HepG2 (cell line): Measurements from ENCODE around the gene C2orf78. TPM values are rescaled to one million over a fixed set of nuclear protein-coding genes. Genes with fewer than 3 reads are reported as not detected.

Source experiments
- ATF4 ChIP-seq, 2 experiments: fragments of 450-650 bp in 1 of 2; sonication (generic) in 1 of 2; formaldehyde crosslinking; IDR thresholded peaks; 2 replicates each; pipeline versions ENCODE4 v1.5.0 to v1.8.0; 2020 to 2022; ENCODE audit warnings: mild to moderate bottlenecking in 1 of 2, missing genetic modification reagents in 1 of 2
- ETV6 ChIP-seq: sonication (generic); formaldehyde crosslinking; conservative IDR thresholded peaks from 2 replicates; pipeline ENCODE4 v1.4.0; 2020; ENCODE audit warnings: missing genetic modification reagents
- HOXA7 ChIP-seq: sonication (generic); formaldehyde crosslinking; IDR thresholded peaks from 2 replicates; pipeline ENCODE4 v1.8.1; 2022; ENCODE audit warnings: mild to moderate bottlenecking, missing genetic modification reagents, moderate library complexity
- KDM1A ChIP-seq: IDR thresholded peaks from 2 replicates; pipeline ENCODE4 v1.6.1; 2016; ENCODE audit warnings: missing compliant biosample characterization
- MAF1 ChIP-seq: sonication (generic); formaldehyde crosslinking; IDR thresholded peaks from 2 replicates; pipeline ENCODE4 v1.5.0; 2020; ENCODE audit warnings: missing genetic modification reagents, borderline replicate concordance
- MLLT10 ChIP-seq: sonication (generic); formaldehyde crosslinking; IDR thresholded peaks from 2 replicates; pipeline ENCODE4 v1.4.0; 2020; ENCODE audit warnings: missing genetic modification reagents
- NFKBIZ ChIP-seq: IDR thresholded peaks from 2 replicates; pipeline ENCODE4 v1.6.1; 2018; ENCODE audit warnings: missing genetic modification reagents, missing compliant biosample characterization
- NFYB ChIP-seq: sonication (generic); formaldehyde crosslinking; IDR thresholded peaks from 2 replicates; pipeline ENCODE4 v1.4.0; 2020; ENCODE audit warnings: missing genetic modification reagents
- PATZ1 ChIP-seq: sonication (generic); formaldehyde crosslinking; IDR thresholded peaks from 2 replicates; pipeline ENCODE4 v1.4.0; 2020; ENCODE audit warnings: missing genetic modification reagents
- RFX1 ChIP-seq: fragments of 450-650 bp; IDR thresholded peaks from 2 replicates; pipeline ENCODE4 v1.6.1; 2017
- SKIL ChIP-seq: sonication (generic); formaldehyde crosslinking; IDR thresholded peaks from 2 replicates; pipeline ENCODE4 v1.8.0; 2022; ENCODE audit warnings: missing genetic modification reagents, mild to moderate bottlenecking, moderate library complexity, borderline replicate concordance
- ZBTB20 ChIP-seq: sonication (generic); formaldehyde crosslinking; IDR thresholded peaks from 2 replicates; pipeline ENCODE4 v1.8.1; 2023; ENCODE audit warnings: missing genetic modification reagents, low read depth, mild to moderate bottlenecking, borderline replicate concordance
- ZBTB44 ChIP-seq: sonication (generic); formaldehyde crosslinking; IDR thresholded peaks from 2 replicates; pipeline ENCODE4 v1.4.0; 2020; ENCODE audit warnings: missing genetic modification reagents
- ZMYM3 ChIP-seq: sonication (generic); formaldehyde crosslinking; IDR thresholded peaks from 2 replicates; pipeline ENCODE4 v1.5.1; 2020; ENCODE audit warnings: mild to moderate bottlenecking, missing genetic modification reagents
- ZNF143 ChIP-seq: sonication (generic); formaldehyde crosslinking; IDR thresholded peaks from 2 replicates; pipeline ENCODE4 v1.4.0; 2020; ENCODE audit warnings: missing genetic modification reagents
- ZNF205 ChIP-seq: IDR thresholded peaks from 2 replicates; pipeline ENCODE4 v1.6.1; 2018; ENCODE audit warnings: missing biosample characterization, missing genetic modification reagents
- ZNF430 ChIP-seq: sonication (generic); formaldehyde crosslinking; IDR thresholded peaks from 2 replicates; pipeline ENCODE4 v1.9.0; 2021; ENCODE audit warnings: mild to moderate bottlenecking, missing genetic modification reagents
- ZNF496 ChIP-seq: sonication (generic); formaldehyde crosslinking; IDR thresholded peaks from 2 replicates; pipeline ENCODE4 v1.8.1; 2023; ENCODE audit warnings: mild to moderate bottlenecking, moderate library complexity, missing genetic modification reagents; ENCODE audit not compliant: insufficient replicate concordance
- ZNF652 ChIP-seq: IDR thresholded peaks from 2 replicates; pipeline ENCODE4 v1.6.1; 2016; ENCODE audit warnings: low read depth, borderline replicate concordance
- ZNF710 ChIP-seq: sonication (generic); formaldehyde crosslinking; IDR thresholded peaks from 2 replicates; pipeline ENCODE4 v1.5.0; 2020; ENCODE audit warnings: mild to moderate bottlenecking, missing genetic modification reagents, borderline replicate concordance
- polyA plus RNA-seq, 8 experiments: library from polyadenylated mRNA; depleted of rRNA in 3 of 8; stranded (reverse) in 7 of 8; unstranded in 1 of 8; fragments of >200 nt; fragmentation: Illumina TruSeq in 4 of 8; extraction: Trizol in 4 of 8; gene quantifications; 2 replicates each; pipeline versions ENCODE4 v1.2.1 to v1.2.3, GENCODE V29; 2011 to 2016; ENCODE audit warnings: low read depth in 4 of 8, missing spikeins in 1 of 8, mixed read lengths in 1 of 8; ENCODE audit not compliant: insufficient read depth in 1 of 8
- total RNA-seq, 5 experiments: library from RNA; depleted of rRNA; stranded (reverse); fragments of >200 nt; fragmentation: Illumina TruSeq; extraction: Trizol; gene quantifications; 2 replicates each; pipeline ENCODE4 v1.2.3, GENCODE V29; 2016; ENCODE audit warnings: low read depth in 1 of 5

C2orf78 gene
- total and polyA plus RNA-seq, 2 of the 13 experiments (the other 11 are each of a cell fraction or from before 2014, with no cell fraction given): not detected

- TF ChIP-seq ZNF205 (CRISPR knock-in tag) (peak; percentile 84), RFX1 (no peak), NFYB (CRISPR knock-in tag) (peak; percentile 91), ZBTB44 (CRISPR knock-in tag) (peak; percentile 35; the same call in 1 of the 2 replicates), ZNF710 (CRISPR knock-in tag) (peak; percentile 88; the same call in 1 of the 2 replicates), HOXA7 (CRISPR knock-in tag) (0 out of 2 replicates have a peak, but pooled peaks have one; percentile 46), ZNF496 (CRISPR knock-in tag) (no peak), ETV6 (peak; percentile 97), SKIL (CRISPR knock-in tag) (peak; percentile 7; the same call in 1 of the 2 replicates), ZNF143 (CRISPR knock-in tag) (peak; percentile 70), PATZ1 (CRISPR knock-in tag) (peak; percentile 88; the same call in 1 of the 2 replicates), ZMYM3 (CRISPR knock-in tag) (no peak), MLLT10 (CRISPR knock-in tag) (no peak), NFKBIZ (CRISPR knock-in tag) (no peak), MAF1 (no peak), ZNF652 (CRISPR knock-in tag) (peak; percentile 59; the same call in 1 of the 2 replicates), ATF4 (CRISPR knock-in tag; IDR thresholded peaks at IDR 0.05) (peak in 1 of 2 experiments; percentile 67; a peak in 2 of 4 replicates), ZBTB20 (CRISPR knock-in tag) (0 out of 2 replicates have a peak, but pooled peaks have one; percentile 38), KDM1A (CRISPR knock-in tag) (peak; percentile 60), ZNF430 (peak; percentile 92)
Measured at GRCh38 chr2:73736855-73737779, 46.9 kb upstream of the C2orf78 start, which contains the start of gene TPRKB (continued).
